Measurements from ENCODE around the gene LPIN1. TPM values are rescaled to one million over a fixed set of nuclear protein-coding genes. Genes with fewer than 3 reads are reported as not detected.
"Not testable (repeated sequence)": the region's sequence is repeated elsewhere in the genome, so short reads cannot be mapped to it uniquely, and the experiment has no call there.

LPIN1 gene
- total RNA-seq, 2 experiments from 2014 or later = 41.1 to 48.0 TPM

GRCh38 chr2:11809586-11810236, 63.3 kb downstream of the LPIN1 start:
- no peak overlapping the region for H3K27ac Mint-ChIP-seq
- no peaks in the 10 kb centered on the region for H3K9me3 Mint-ChIP-seq
- ChIA-PET CTCF (interaction anchor here (1.0 kb wide), 1 partner anchor 1198 kb away, joined by 3 read pairs; no protein-coding TSS in a partner anchor), POLR2A (no interaction called here)
- peaks cover 11% of the 10 kb centered on the region for H3K4me1 Mint-ChIP-seq (ENCODE audit: low read depth)
- H3K36me3 Mint-ChIP-seq = peaks cover 62% of the 10 kb centered on the region
- H3K4me3 Mint-ChIP-seq = no peak overlapping the region
- DNase-seq = no peak
- no peaks in the 10 kb centered on the region for H3K27me3 Mint-ChIP-seq
- intact Hi-C loops (cut with micrococcal nuclease) = no loop called here

GRCh38 chr2:11810237-11810977, 64.0 kb downstream of the LPIN1 start:
- H3K27me3 Mint-ChIP-seq = no peaks in the 10 kb centered on the region
- no peak overlapping the region for H3K4me3 Mint-ChIP-seq
- H3K27ac Mint-ChIP-seq = no peak overlapping the region
- ChIA-PET POLR2A (no interaction called here), CTCF (no interaction called here)
- intact Hi-C loops (cut with micrococcal nuclease) = no loop called here
- peaks cover 11% of the 10 kb centered on the region for H3K4me1 Mint-ChIP-seq (ENCODE audit: low read depth)
- H3K36me3 Mint-ChIP-seq = peaks cover 68% of the 10 kb centered on the region
- DNase-seq = no peak
- H3K9me3 Mint-ChIP-seq = no peaks in the 10 kb centered on the region

- no peak overlapping the region for H3K27ac Mint-ChIP-seq
- no peak for DNase-seq
- peaks cover 11% of the 10 kb centered on the region for H3K4me1 Mint-ChIP-seq (ENCODE audit: low read depth)
- POLR2A ChIA-PET = no interaction called here
- CTCF ChIA-PET = interaction anchor here (0.8 to 1.3 kb wide), 2 partner anchors 32 to 905 kb away, joined by 4 read pairs; partner anchors contain the start of gene TRIB2
- peaks cover 67% of the 10 kb centered on the region for H3K36me3 Mint-ChIP-seq
- no peak overlapping the region for H3K4me3 Mint-ChIP-seq
- no peaks in the 10 kb centered on the region for H3K9me3 Mint-ChIP-seq
- H3K27me3 Mint-ChIP-seq = no peaks in the 10 kb centered on the region
- intact Hi-C loops (cut with micrococcal nuclease) = no loop called here
These were observed 64.7 kb downstream of the LPIN1 start for GRCh38 chr2:11811036-11811654.

GRCh38 chr2:11812466-11813248, 66.2 kb downstream of the LPIN1 start:
- Mint-ChIP-seq H3K9me3 (no peaks in the 10 kb centered on the region), H3K36me3 (peaks cover 69% of the 10 kb centered on the region), H3K4me1 (ENCODE audit: low read depth) (peaks cover 2% of the 10 kb centered on the region), H3K4me3 (no peak overlapping the region), H3K27me3 (no peaks in the 10 kb centered on the region), H3K27ac (no peak overlapping the region)
- CTCF ChIA-PET = interaction anchor here (1.3 kb wide), 1 partner anchor 904 kb away, joined by 4 read pairs; the partner anchor contains the start of gene TRIB2
- POLR2A ChIA-PET = no interaction called here
- intact Hi-C loops (cut with micrococcal nuclease) = no loop called here
- no peak for DNase-seq

GRCh38 chr2:11813345-11813744, 66.9 kb downstream of the LPIN1 start:
- H3K27me3 Mint-ChIP-seq; POLR2A ChIA-PET; DNase-seq; H3K9me3 Mint-ChIP-seq; CTCF ChIA-PET; H3K4me3 Mint-ChIP-seq; intact Hi-C loops (cut with micrococcal nuclease); H3K27ac Mint-ChIP-seq; H3K4me1 Mint-ChIP-seq (ENCODE audit: low read depth): not testable (repeated sequence)
- peaks cover 67% of the 10 kb centered on the region for H3K36me3 Mint-ChIP-seq

- DNase-seq = no peak
- no peaks in the 10 kb centered on the region for H3K27me3 Mint-ChIP-seq
- POLR2A ChIA-PET = no interaction called here
- no peak overlapping the region for H3K4me3 Mint-ChIP-seq
- H3K27ac Mint-ChIP-seq = no peak overlapping the region
- intact Hi-C loops (cut with micrococcal nuclease) = no loop called here
- H3K4me1 Mint-ChIP-seq (ENCODE audit: low read depth) = no peaks in the 10 kb centered on the region
- CTCF ChIA-PET = no interaction called here
- no peaks in the 10 kb centered on the region for H3K9me3 Mint-ChIP-seq
- H3K36me3 Mint-ChIP-seq = peaks cover 61% of the 10 kb centered on the region
These were observed 67.5 kb downstream of the LPIN1 start for GRCh38 chr2:11813951-11814350.

GRCh38 chr2:11814979-11815510, 68.6 kb downstream of the LPIN1 start:
- H3K36me3 Mint-ChIP-seq = peaks cover 66% of the 10 kb centered on the region
- intact Hi-C loops (cut with micrococcal nuclease) = no loop called here
- no peaks in the 10 kb centered on the region for H3K9me3 Mint-ChIP-seq
- no peak overlapping the region for H3K4me3 Mint-ChIP-seq
- no peak for DNase-seq
- H3K27me3 Mint-ChIP-seq = no peaks in the 10 kb centered on the region
- no peaks in the 10 kb centered on the region for H3K4me1 Mint-ChIP-seq (ENCODE audit: low read depth)
- CTCF ChIA-PET = interaction anchor here (1.0 kb wide), 1 partner anchor 36 kb away, joined by 3 read pairs; no protein-coding TSS in a partner anchor
- H3K27ac Mint-ChIP-seq = no peak overlapping the region
- POLR2A ChIA-PET = no interaction called here

GRCh38 chr2:11816935-11817334, 70.5 kb downstream of the LPIN1 start:
- H3K4me1 Mint-ChIP-seq (ENCODE audit: low read depth); intact Hi-C loops (cut with micrococcal nuclease); H3K27me3 Mint-ChIP-seq; H3K9me3 Mint-ChIP-seq; POLR2A ChIA-PET; H3K4me3 Mint-ChIP-seq; H3K27ac Mint-ChIP-seq; DNase-seq: not testable (repeated sequence)
- CTCF ChIA-PET = interaction anchor here (0.7 kb wide), 1 partner anchor 112 kb away, joined by 3 read pairs; no protein-coding TSS in a partner anchor
- peaks cover 67% of the 10 kb centered on the region for H3K36me3 Mint-ChIP-seq

GRCh38 chr2:11819235-11819729, 72.8 kb downstream of the LPIN1 start:
- intact Hi-C loops (cut with micrococcal nuclease) = no loop called here
- ChIA-PET CTCF (no interaction called here), POLR2A (no interaction called here)
- Mint-ChIP-seq H3K36me3 (peaks cover 71% of the 10 kb centered on the region), H3K4me3 (no peak overlapping the region), H3K27me3 (no peaks in the 10 kb centered on the region), H3K4me1 (ENCODE audit: low read depth) (no peaks in the 10 kb centered on the region), H3K27ac (no peak overlapping the region), H3K9me3 (no peaks in the 10 kb centered on the region)
- no peak for DNase-seq

- intact Hi-C loops (cut with micrococcal nuclease) = no loop called here
- DNase-seq = no peak
- no peaks in the 10 kb centered on the region for H3K4me1 Mint-ChIP-seq (ENCODE audit: low read depth)
- H3K4me3 Mint-ChIP-seq = no peak overlapping the region
- no peaks in the 10 kb centered on the region for H3K27me3 Mint-ChIP-seq
- no peaks in the 10 kb centered on the region for H3K9me3 Mint-ChIP-seq
- H3K36me3 Mint-ChIP-seq = peaks cover 70% of the 10 kb centered on the region
- H3K27ac Mint-ChIP-seq = no peak overlapping the region
- ChIA-PET POLR2A (no interaction called here), CTCF (no interaction called here)
These were observed 74.2 kb downstream of the LPIN1 start for GRCh38 chr2:11820650-11821049.

- peaks cover 70% of the 10 kb centered on the region for H3K36me3 Mint-ChIP-seq
- no peaks in the 10 kb centered on the region for H3K9me3 Mint-ChIP-seq
- no peaks in the 10 kb centered on the region for H3K27me3 Mint-ChIP-seq
- intact Hi-C loops (cut with micrococcal nuclease) = no loop called here
- no peak overlapping the region for H3K27ac Mint-ChIP-seq
- DNase-seq = no peak
- no peak overlapping the region for H3K4me3 Mint-ChIP-seq
- CTCF ChIA-PET = no interaction called here
- no peaks in the 10 kb centered on the region for H3K4me1 Mint-ChIP-seq (ENCODE audit: low read depth)
- POLR2A ChIA-PET = no interaction called here
These were observed 75.3 kb downstream of the LPIN1 start for GRCh38 chr2:11821705-11822104.

Data from activated CD4-positive, alpha-beta memory T cell treated with anti-CD3 and anti-CD28 coated beads for 36 hours (primary cell).